K562 (cell line): ENCODE measurements around the gene SYTL4. TPM values are rescaled to one million over a fixed set of nuclear protein-coding genes. Genes with fewer than 3 reads are reported as not detected.

Experiments used
- ATAC-seq: fragments of 200-7000 bp; cut with Tn5 transposase; 3 replicates; pipeline ENCODE4 v1.9.1; 2020; ENCODE audit warnings: moderate library complexity
- BruUV-seq: library from RNA; stranded (reverse); fragments of 400-500 nt; replicated peaks from 2 replicates; lab custom pipeline; 2021; lab: Mats Ljungman, UMichigan
- CTCF ChIA-PET: fragments of 300-600 bp; formaldehyde crosslinking; extraction: SDS; loops from one replicate; lab custom pipeline; 2021; ENCODE audit warnings: low intra/inter-chr PET ratio; lab: Yijun Ruan, JAX
- POLR2A ChIA-PET: fragments of 300-600, 350-650 bp; sonication (Branson Sonifier 250); formaldehyde crosslinking; extraction: SDS; loops from one replicate; lab custom pipeline; 2021; ENCODE audit warnings: antibody characterized with exemption, inconsistent platforms; lab: Yijun Ruan, JAX
- DNase-seq, 4 experiments: peaks; one replicate each; pipeline versions ENCODE4 v3.0.0 to v3.0.0-alpha.2; 2011 to 2018; ENCODE audit warnings: low spot score in 3 of 4, mixed read lengths in 3 of 4; ENCODE audit errors: extremely low read depth in 1 of 4
- FAIRE-seq: peaks from 2 replicates; lab custom pipeline; 2011; peaks lifted over from hg19 to GRCh38; lab: Jason Lieb, UNC
- H2AFZ ChIP-seq: 2 replicates; pipeline ENCODE4 v1.6.0; 2011; ENCODE audit warnings: low read depth, low read length, control low read depth, inconsistent platforms
- H3K27ac ChIP-seq: fragments of 200-600 bp; 3 replicates; pipeline ENCODE4 v1.8.0; 2011; ENCODE audit warnings: low read depth, mild to moderate bottlenecking, control low read depth, inconsistent platforms, low read length, moderate library complexity, mixed read lengths; ENCODE audit errors: extremely low read depth
- H3K27me3 ChIP-seq, 2 experiments: fragments of 300-600 bp in 1 of 2; 2 replicates in 1 of 2; 3 replicates in 1 of 2; pipeline versions ENCODE4 v1.6.0 to v1.8.0; 2011; ENCODE audit warnings: inconsistent platforms in 2 of 2, low read length in 2 of 2, mild to moderate bottlenecking in 1 of 2, mixed read lengths in 1 of 2, moderate library complexity in 1 of 2; ENCODE audit not compliant: control insufficient read depth in 2 of 2, insufficient read depth in 2 of 2
- H3K36me3 ChIP-seq: fragments of 300-600 bp; 3 replicates; pipeline ENCODE4 v1.8.0; 2011; ENCODE audit warnings: mild to moderate bottlenecking, low read length, inconsistent platforms; ENCODE audit not compliant: control insufficient read depth, insufficient read depth
- H3K4me1 ChIP-seq, 2 experiments: fragments of 200-600 bp in 1 of 2; replicated peaks in 1 of 2; 2 replicates in 1 of 2; 3 replicates in 1 of 2; pipeline versions ENCODE4 v1.5.1 to v1.8.0; 2011; ENCODE audit warnings: inconsistent platforms in 2 of 2, low read length in 2 of 2, mild to moderate bottlenecking in 1 of 2, mixed read lengths in 1 of 2, moderate library complexity in 1 of 2; ENCODE audit not compliant: control insufficient read depth in 2 of 2, insufficient read depth in 2 of 2
- H3K4me2 ChIP-seq: 2 replicates; pipeline ENCODE4 v1.6.1; 2011; ENCODE audit warnings: low read length, control low read depth, inconsistent platforms, mixed read lengths; ENCODE audit not compliant: insufficient read depth
- H3K4me3 ChIP-seq: fragments of 200-600 bp; sonication (generic), shearing (Covaris generic); 2 replicates; pipeline ENCODE4 v1.5.1; 2016; ENCODE audit warnings: control low read depth, inconsistent platforms
- H3K79me2 ChIP-seq: fragments of 200-600 bp; 3 replicates; pipeline ENCODE4 v1.8.0; 2011; ENCODE audit warnings: low read length, inconsistent platforms; ENCODE audit not compliant: control insufficient read depth, insufficient read depth
- H3K9ac ChIP-seq, 2 experiments: 2 replicates each; pipeline versions ENCODE4 v1.6.0 to v1.6.1; 2011; ENCODE audit warnings: low read depth in 2 of 2, low read length in 2 of 2, control low read depth in 1 of 2, inconsistent platforms in 1 of 2, mild to moderate bottlenecking in 1 of 2, mixed read lengths in 1 of 2; ENCODE audit not compliant: insufficient read depth in 1 of 2
- H3K9me1 ChIP-seq: one replicate; pipeline ENCODE4 v1.6.0; 2011; ENCODE audit warnings: inconsistent platforms, mild to moderate bottlenecking, low read length, moderate library complexity; ENCODE audit not compliant: control insufficient read depth, insufficient read depth
- H3K9me3 ChIP-seq: replicated peaks from 2 replicates; pipeline ENCODE4 v1.5.1; 2011; ENCODE audit warnings: low read depth, low read length, inconsistent platforms; ENCODE audit not compliant: control insufficient read depth, insufficient read depth
- H4K20me1 ChIP-seq: replicated peaks from 2 replicates; pipeline ENCODE4 v1.6.1; 2011; ENCODE audit warnings: low read length, inconsistent platforms, mixed read lengths; ENCODE audit not compliant: control insufficient read depth, insufficient read depth
- C11orf30 ChIP-seq: fragments of 450-650 bp; IDR thresholded peaks from 2 replicates; pipeline ENCODE4 v1.6.1; 2016; ENCODE audit warnings: low read depth, mild to moderate bottlenecking
- CBFA2T2 ChIP-seq: fragments of 450-650 bp; conservative IDR thresholded peaks from 2 replicates; pipeline ENCODE4 v1.6.1; 2017; ENCODE audit warnings: mild to moderate bottlenecking
- CBX2 ChIP-seq: fragments of 200-600 bp; sonication (generic); IDR thresholded peaks from one replicate; pipeline ENCODE4 v1.6.1; 2012; ENCODE audit warnings: mild to moderate bottlenecking, low read length, inconsistent platforms; ENCODE audit not compliant: insufficient read depth, poor library complexity, severe bottlenecking
- KDM4B ChIP-seq, 2 experiments: fragments of 450-650 bp in 1 of 2; sonication (generic) in 1 of 2; IDR thresholded peaks; 2 replicates each; pipeline ENCODE4 v1.6.1; 2016 to 2017; ENCODE audit warnings: borderline replicate concordance in 2 of 2, antibody characterized with exemption in 1 of 2, low read depth in 1 of 2, mild to moderate bottlenecking in 1 of 2
- MAFG ChIP-seq: fragments of 450-650 bp; conservative IDR thresholded peaks from 2 replicates; pipeline ENCODE4 v1.6.1; 2016; ENCODE audit warnings: missing genetic modification characterization, missing compliant biosample characterization
- MAZ ChIP-seq, 2 experiments: fragments of 450-650 bp in 1 of 2; sonication (generic) in 1 of 2; formaldehyde crosslinking; IDR thresholded peaks in 1 of 2; conservative IDR thresholded peaks in 1 of 2; 2 replicates each; pipeline versions ENCODE4 v1.4.0 to v1.5.0; 2020; ENCODE audit warnings: mild to moderate bottlenecking in 1 of 2, missing genetic modification reagents in 1 of 2
- POLR3G ChIP-seq: IDR thresholded peaks from 2 replicates; pipeline ENCODE4 v1.6.1; 2011; ENCODE audit not compliant: insufficient read length, insufficient replicate concordance; ENCODE audit errors: extremely low read depth
- RFX7 ChIP-seq: fragments of 250-450 bp; sonication (Bioruptor Pico); IDR thresholded peaks from 2 replicates; pipeline ENCODE4 v1.5.1; 2021; ENCODE audit warnings: mild to moderate bottlenecking
- SETDB1 ChIP-seq: IDR thresholded peaks from one replicate; pipeline ENCODE4 v1.6.1; 2012; ENCODE audit warnings: low read length, control low read depth, inconsistent platforms
- SIRT6 ChIP-seq: IDR thresholded peaks from one replicate; pipeline ENCODE4 v1.6.1; 2012; ENCODE audit warnings: low read depth, mild to moderate bottlenecking, control low read depth, inconsistent platforms, low read length, moderate library complexity
- SMAD3 ChIP-seq: fragments of 450-650 bp; formaldehyde crosslinking; conservative IDR thresholded peaks from 2 replicates; pipeline ENCODE4 v1.4.0; 2020; ENCODE audit warnings: mild to moderate bottlenecking
- TAL1 ChIP-seq: fragments of 450-650 bp; IDR thresholded peaks from 2 replicates; pipeline ENCODE4 v1.6.1; 2016; ENCODE audit warnings: mild to moderate bottlenecking
- ZBTB17 ChIP-seq: fragments of 450-650 bp; formaldehyde crosslinking; IDR thresholded peaks from 2 replicates; pipeline ENCODE4 v1.4.0; 2020; ENCODE audit warnings: mild to moderate bottlenecking
- ZKSCAN8 ChIP-seq: fragments of 200-800 bp; sonication (Bioruptor generic); IDR thresholded peaks from 2 replicates; pipeline ENCODE4 v1.6.1; 2016; ENCODE audit warnings: missing genetic modification characterization, missing compliant biosample characterization
- ZNF316 ChIP-seq: fragments of 450-650 bp; IDR thresholded peaks from 2 replicates; pipeline ENCODE4 v1.6.1; 2016
- ZNF707 ChIP-seq: fragments of 250-450 bp; sonication (Bioruptor Pico); conservative IDR thresholded peaks from 2 replicates; pipeline ENCODE4 v1.8.0; 2022; ENCODE audit warnings: inconsistent platforms, mild to moderate bottlenecking, moderate library complexity
- WGBS: fragments of 100-300 bp; shearing (Covaris generic); methylation state at CpG from one replicate; pipeline ENCODE4 v1.1.6; 2016; ENCODE audit warnings: low coverage, mixed read lengths; ENCODE audit not compliant: insufficient coverage; ENCODE audit errors: missing lambda C conversion rate; 5-methylcytosine and 5-hydroxymethylcytosine counted together
- in situ Hi-C: fragments of 300-500 bp; cut with MboI; formaldehyde crosslinking; loops from 4 replicates; pipeline ENCODE4 v1.15.0; 2018; ENCODE audit warnings: inconsistent platforms, mixed read lengths
- intact Hi-C: fragments of 100-400 bp; cut with micrococcal nuclease; formaldehyde crosslinking; loops from 2 replicates; pipeline ENCODE4 v1.14.2; 2022
- polyA plus RNA-seq, 8 experiments: library from polyadenylated mRNA; depleted of rRNA in 4 of 8; stranded (reverse) in 5 of 8; unstranded in 3 of 8; fragments of >200 nt; fragmentation: Nextera tagmentation in 2 of 8; fragmentation: Illumina TruSeq in 1 of 8; extraction: Ambion mirVana in 2 of 8; extraction: Trizol in 1 of 8; gene quantifications; 2 replicates each; pipeline versions ENCODE4 v1.2.1 to v1.2.3, GENCODE V29; 2011 to 2014; ENCODE audit warnings: inconsistent platforms in 1 of 8, missing spikeins in 1 of 8
- total RNA-seq, 7 experiments: library from RNA; depleted of rRNA in 6 of 7; stranded (reverse); fragments of >200 nt in 6 of 7; fragmentation: Illumina TruSeq in 2 of 7; extraction: Trizol in 2 of 7; gene quantifications; 2 replicates each; pipeline versions ENCODE4 v1.2.1 to v1.2.3, GENCODE V29; 2011 to 2021; ENCODE audit warnings: low replicate concordance in 1 of 7
- TF ChIP-seq, protein P1 (sequence below): fragments of 450-650 bp; IDR thresholded peaks from 2 replicates; pipeline ENCODE4 v1.6.1; 2016; ENCODE audit warnings: borderline replicate concordance

SYTL4 gene
- total and polyA plus RNA-seq, 9 of the 15 experiments (the other 6 are each of a cell fraction or from before 2014, with no cell fraction given): 0.65 to 9.0 (median 1.5) TPM

DNA sequence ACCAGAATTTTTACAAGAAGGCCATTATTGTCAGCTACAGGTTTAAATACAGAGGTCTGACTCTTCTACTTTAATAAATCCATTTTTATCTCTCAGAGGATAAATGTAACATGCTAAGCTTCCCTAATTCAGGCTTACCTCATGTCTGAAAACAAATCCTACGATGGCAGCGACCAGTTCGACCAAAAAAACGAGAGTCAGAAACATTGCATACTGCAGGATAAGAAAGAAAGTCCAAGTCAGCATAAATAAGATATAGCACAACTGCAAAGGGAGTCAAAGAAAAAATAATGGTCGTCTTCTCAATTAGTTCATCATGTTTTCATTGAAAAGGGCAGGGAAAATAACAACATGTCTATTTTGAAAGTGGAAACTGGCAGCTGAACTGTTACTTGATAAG lies 96.9 kb downstream of the SYTL4 start:
- Histone ChIP-seq H3K79me2 (no peaks in the 10 kb centered on the region), H3K9me3 (no peaks in the 10 kb centered on the region), H3K27me3 (no peaks in the 10 kb centered on the region; a peak in 1 of 5 replicates), H3K9me1 (no peaks in the 10 kb centered on the region), H3K4me2 (no peak overlapping the region), H4K20me1 (no peaks in the 10 kb centered on the region), H3K9ac (no peak overlapping the region), H3K4me1 (no peaks in the 10 kb centered on the region; a peak in 2 of 5 replicates), H2AFZ (no peak overlapping the region), H3K27ac (no peak overlapping the region), H3K4me3 (no peak overlapping the region), H3K36me3 (no peaks in the 10 kb centered on the region)
- no peak for TF ChIP-seq CBX2
- peak; percentile 64 for TF ChIP-seq ZNF316
- peak; percentile 28; the same call in 1 of the 2 replicates for TF ChIP-seq C11orf30
- TF ChIP-seq MAFG (tag): peak; percentile 44; the same call in 1 of the 2 replicates
- TF ChIP-seq MAZ (CRISPR knock-in tag; conservative IDR thresholded peaks at IDR 0.05 in 1 of 2, IDR thresholded peaks at IDR 0.05 in 1 of 2): no peak
- in situ Hi-C loops: no loop called here
- BruUV-seq: no TSS peak
- DNase-seq (no peak), FAIRE-seq (no peak), ATAC-seq (no peak)
- 0% methylated on average over 5 of the region's 5 CpGs for WGBS
- ChIA-PET POLR2A (no interaction called here), CTCF (no interaction called here)
- intact Hi-C loops: no loop called here

DNA sequence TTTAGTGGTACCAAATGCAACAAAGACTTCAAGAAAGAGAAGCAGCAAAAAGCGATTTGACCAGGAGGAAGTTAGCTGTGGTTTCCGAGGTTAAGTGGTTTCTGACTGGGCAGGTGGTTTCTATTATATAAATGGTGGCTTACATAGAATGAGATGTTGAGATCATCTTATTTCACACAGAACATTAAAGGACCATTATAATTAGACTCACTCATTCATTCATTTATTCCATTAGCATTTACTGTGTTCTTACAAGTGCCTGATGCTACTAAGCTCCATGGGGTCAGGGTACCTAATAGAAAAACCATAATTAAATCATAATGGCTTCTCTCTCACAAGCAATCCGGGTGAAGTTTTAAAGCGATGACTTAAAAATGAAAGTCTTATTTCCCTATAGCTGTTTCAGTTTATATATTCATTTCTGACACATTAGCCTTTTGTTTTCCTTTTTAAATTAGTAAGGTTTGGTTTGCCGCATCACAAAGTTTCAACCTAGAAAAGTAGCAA lies 105.9 kb downstream of the SYTL4 start:
- Histone ChIP-seq H3K4me1 (no peaks in the 10 kb centered on the region), H4K20me1 (no peaks in the 10 kb centered on the region), H3K27me3 (no peaks in the 10 kb centered on the region), H3K9ac (no peak overlapping the region), H3K9me1 (no peaks in the 10 kb centered on the region), H3K27ac (no peak overlapping the region), H3K9me3 (no peaks in the 10 kb centered on the region), H3K4me3 (no peak overlapping the region), H2AFZ (no peak overlapping the region), H3K4me2 (no peak overlapping the region), H3K36me3 (no peaks in the 10 kb centered on the region), H3K79me2 (no peaks in the 10 kb centered on the region)
- 0% methylated on average over 5 of the region's 5 CpGs for WGBS
- DNase-seq (no peak), ATAC-seq (no peak), FAIRE-seq (no peak)
- ChIA-PET CTCF (no interaction called here), POLR2A (no interaction called here)
- in situ Hi-C loops (no loop called here), intact Hi-C loops (no loop called here)
- no TSS peak for BruUV-seq
- TF ChIP-seq POLR3G (no peak), TAL1 (no peak), ZKSCAN8 (CRISPR knock-in tag) (no peak), SETDB1 (no peak), ZNF707 (CRISPR knock-in tag) (no peak), CBFA2T2 (no peak), KDM4B (IDR thresholded peaks at IDR 0.05; ENCODE audit: borderline replicate concordance in 2 of 2, low read depth in 1 of 2) (no peak), SIRT6 (no peak), SMAD3 (CRISPR knock-in tag) (no peak), RFX7 (no peak), ZBTB17 (CRISPR knock-in tag) (no peak)
- TF ChIP-seq, protein P1, sequence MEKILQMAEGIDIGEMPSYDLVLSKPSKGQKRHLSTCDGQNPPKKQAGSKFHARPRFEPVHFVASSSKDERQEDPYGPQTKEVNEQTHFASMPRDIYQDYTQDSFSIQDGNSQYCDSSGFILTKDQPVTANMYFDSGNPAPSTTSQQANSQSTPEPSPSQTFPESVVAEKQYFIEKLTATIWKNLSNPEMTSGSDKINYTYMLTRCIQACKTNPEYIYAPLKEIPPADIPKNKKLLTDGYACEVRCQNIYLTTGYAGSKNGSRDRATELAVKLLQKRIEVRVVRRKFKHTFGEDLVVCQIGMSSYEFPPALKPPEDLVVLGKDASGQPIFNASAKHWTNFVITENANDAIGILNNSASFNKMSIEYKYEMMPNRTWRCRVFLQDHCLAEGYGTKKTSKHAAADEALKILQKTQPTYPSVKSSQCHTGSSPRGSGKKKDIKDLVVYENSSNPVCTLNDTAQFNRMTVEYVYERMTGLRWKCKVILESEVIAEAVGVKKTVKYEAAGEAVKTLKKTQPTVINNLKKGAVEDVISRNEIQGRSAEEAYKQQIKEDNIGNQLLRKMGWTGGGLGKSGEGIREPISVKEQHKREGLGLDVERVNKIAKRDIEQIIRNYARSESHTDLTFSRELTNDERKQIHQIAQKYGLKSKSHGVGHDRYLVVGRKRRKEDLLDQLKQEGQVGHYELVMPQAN: no peak
